Rectal smooth muscle tissue (tissue), 1 donor: ENCODE data around the gene USP17L20.
"Not testable (repeated sequence)": the region's sequence is repeated elsewhere in the genome, so short reads cannot be mapped to it uniquely, and the experiment has no call there.

ENCODE experiments used
- H3K27ac ChIP-seq: one replicate; pipeline ENCODE4 v1.7.0; 2013; ENCODE audit warnings: low read depth, low read length, inconsistent platforms
- H3K27me3 ChIP-seq: one replicate; pipeline ENCODE4 v1.7.0; 2013; ENCODE audit warnings: low read length; ENCODE audit not compliant: control insufficient read depth, insufficient read depth
- H3K36me3 ChIP-seq: one replicate; pipeline ENCODE4 v1.7.0; 2013; ENCODE audit warnings: low read length; ENCODE audit not compliant: control insufficient read depth, insufficient read depth
- H3K4me1 ChIP-seq: one replicate; pipeline ENCODE4 v1.7.0; 2013; ENCODE audit warnings: low read length; ENCODE audit not compliant: control insufficient read depth, insufficient read depth
- H3K4me3 ChIP-seq: one replicate; pipeline ENCODE4 v1.7.0; 2013; ENCODE audit warnings: low read length
- H3K9ac ChIP-seq: one replicate; pipeline ENCODE4 v1.7.0; 2013; ENCODE audit warnings: low read length

The USP17L20 gene

DNA sequence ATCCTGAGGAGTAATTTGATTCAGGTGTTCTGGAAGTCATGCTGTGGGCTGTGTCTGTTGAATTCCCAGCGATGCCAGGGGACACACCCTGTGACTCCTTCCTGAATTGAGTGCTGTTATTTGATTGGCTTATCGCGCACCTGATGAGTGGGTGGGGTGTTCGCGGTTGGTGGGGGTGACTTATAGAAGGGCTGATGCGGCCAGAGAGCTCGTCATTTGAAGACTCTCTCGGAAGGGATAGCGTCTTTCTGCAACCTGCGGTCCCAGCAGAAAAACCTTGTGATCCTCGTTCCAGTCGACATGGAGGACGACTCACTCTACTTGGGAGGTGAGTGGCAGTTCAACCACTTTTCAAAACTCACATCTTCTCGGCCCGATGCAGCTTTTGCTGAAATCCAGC, at the start of gene USP17L20:
Gene USP17L20 (plus strand): TSS at position 301 of the 400 bp plus-strand sequence. CDS start 0 bp downstream, at position 301.
- H3K27ac ChIP-seq, H3K4me3 ChIP-seq, H3K4me1 ChIP-seq, H3K27me3 ChIP-seq, H3K36me3 ChIP-seq, H3K9ac ChIP-seq: not testable (repeated sequence)

- H3K4me1 ChIP-seq, H3K4me3 ChIP-seq, H3K27me3 ChIP-seq, H3K9ac ChIP-seq, H3K27ac ChIP-seq, H3K36me3 ChIP-seq: not testable (repeated sequence)
These were observed 47.6 kb upstream of the USP17L20 start, which contains the start of gene USP17L10 for GRCh38 chr4:9210357-9210756. TSS of gene USP17L10 (plus strand) at chr4:9210657. CDS start at chr4:9210657, 0 bp downstream.

- not testable (repeated sequence) for H3K27ac ChIP-seq, H3K4me3 ChIP-seq, H3K36me3 ChIP-seq, H3K4me1 ChIP-seq, H3K27me3 ChIP-seq, H3K9ac ChIP-seq
These were observed 43.2 kb upstream of the USP17L20 start for GRCh38 chr4:9214701-9215100.

DNA sequence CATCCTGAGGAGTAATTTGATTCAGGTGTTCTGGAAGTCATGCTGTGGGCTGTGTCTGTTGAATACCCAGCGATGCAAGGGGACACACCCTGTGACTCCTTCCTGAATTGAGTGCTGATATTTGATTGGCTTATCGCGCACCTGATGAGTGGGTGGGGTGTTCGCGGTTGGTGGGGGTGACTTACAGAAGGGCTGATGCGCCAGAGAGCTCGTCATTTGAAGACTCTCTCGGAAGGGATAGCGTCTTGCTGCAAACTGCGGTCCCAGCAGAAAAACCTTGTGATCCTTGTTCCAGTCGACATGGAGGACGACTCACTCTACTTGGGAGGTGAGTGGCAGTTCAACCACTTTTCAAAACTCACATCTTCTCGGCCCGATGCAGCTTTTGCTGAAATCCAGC, 42.8 kb upstream of the USP17L20 start, which contains the start of gene USP17L11:
Gene USP17L11 (plus strand): TSS at position 301 of the 400 bp plus-strand sequence. CDS start 0 bp downstream, at position 301.
- not testable (repeated sequence) for H3K36me3 ChIP-seq, H3K27me3 ChIP-seq, H3K4me1 ChIP-seq, H3K27ac ChIP-seq, H3K9ac ChIP-seq, H3K4me3 ChIP-seq

DNA sequence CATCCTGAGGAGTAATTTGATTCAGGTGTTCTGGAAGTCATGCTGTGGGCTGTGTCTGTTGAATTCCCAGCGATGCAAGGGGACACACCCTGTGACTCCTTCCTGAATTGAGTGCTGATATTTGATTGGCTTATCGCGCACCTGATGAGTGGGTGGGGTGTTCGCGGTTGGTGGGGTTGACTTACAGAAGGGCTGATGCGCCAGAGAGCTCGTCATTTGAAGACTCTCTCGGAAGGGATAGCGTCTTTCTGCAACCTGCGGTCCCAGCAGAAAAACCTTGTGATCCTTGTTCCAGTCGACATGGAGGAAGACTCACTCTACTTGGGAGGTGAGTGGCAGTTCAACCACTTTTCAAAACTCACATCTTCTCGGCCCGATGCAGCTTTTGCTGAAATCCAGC, 38.1 kb upstream of the USP17L20 start, which contains the start of gene USP17L12:
Gene USP17L12 (plus strand): TSS at position 301 of the 400 bp plus-strand sequence. CDS start 0 bp downstream, at position 301.
- H3K27ac ChIP-seq, H3K36me3 ChIP-seq, H3K4me1 ChIP-seq, H3K9ac ChIP-seq, H3K4me3 ChIP-seq, H3K27me3 ChIP-seq: not testable (repeated sequence)

DNA sequence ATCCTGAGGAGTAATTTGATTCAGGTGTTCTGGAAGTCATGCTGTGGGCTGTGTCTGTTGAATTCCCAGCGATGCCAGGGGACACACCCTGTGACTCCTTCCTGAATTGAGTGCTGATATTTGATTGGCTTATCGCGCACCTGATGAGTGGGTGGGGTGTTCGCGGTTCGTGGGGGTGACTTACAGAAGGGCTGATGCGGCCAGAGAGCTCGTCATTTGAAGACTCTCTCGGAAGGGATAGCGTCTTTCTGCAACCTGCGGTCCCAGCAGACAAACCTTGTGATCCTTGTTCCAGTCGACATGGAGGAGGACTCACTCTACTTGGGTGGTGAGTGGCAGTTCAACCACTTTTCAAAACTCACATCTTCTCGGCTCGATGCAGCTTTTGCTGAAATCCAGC, 33.3 kb upstream of the USP17L20 start, which contains the start of gene USP17L13:
Gene USP17L13 (plus strand): TSS at position 301 of the 400 bp plus-strand sequence. CDS start 0 bp downstream, at position 301.
- not testable (repeated sequence) for H3K4me3 ChIP-seq, H3K36me3 ChIP-seq, H3K27me3 ChIP-seq, H3K4me1 ChIP-seq, H3K27ac ChIP-seq, H3K9ac ChIP-seq

DNA sequence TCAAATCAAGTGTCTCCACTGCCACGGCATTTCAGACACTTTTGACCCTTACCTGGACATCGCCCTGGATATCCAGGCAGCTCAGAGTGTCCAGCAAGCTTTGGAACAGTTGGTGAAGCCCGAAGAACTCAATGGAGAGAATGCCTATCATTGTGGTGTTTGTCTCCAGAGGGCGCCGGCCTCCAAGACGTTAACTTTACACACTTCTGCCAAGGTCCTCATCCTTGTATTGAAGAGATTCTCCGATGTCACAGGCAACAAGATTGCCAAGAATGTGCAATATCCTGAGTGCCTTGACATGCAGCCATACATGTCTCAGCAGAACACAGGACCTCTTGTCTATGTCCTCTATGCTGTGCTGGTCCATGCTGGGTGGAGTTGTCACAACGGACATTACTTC, 27.7 kb upstream of the USP17L20 start:
- H3K27ac ChIP-seq, H3K27me3 ChIP-seq, H3K4me3 ChIP-seq, H3K9ac ChIP-seq, H3K36me3 ChIP-seq, H3K4me1 ChIP-seq: not testable (repeated sequence)

DNA sequence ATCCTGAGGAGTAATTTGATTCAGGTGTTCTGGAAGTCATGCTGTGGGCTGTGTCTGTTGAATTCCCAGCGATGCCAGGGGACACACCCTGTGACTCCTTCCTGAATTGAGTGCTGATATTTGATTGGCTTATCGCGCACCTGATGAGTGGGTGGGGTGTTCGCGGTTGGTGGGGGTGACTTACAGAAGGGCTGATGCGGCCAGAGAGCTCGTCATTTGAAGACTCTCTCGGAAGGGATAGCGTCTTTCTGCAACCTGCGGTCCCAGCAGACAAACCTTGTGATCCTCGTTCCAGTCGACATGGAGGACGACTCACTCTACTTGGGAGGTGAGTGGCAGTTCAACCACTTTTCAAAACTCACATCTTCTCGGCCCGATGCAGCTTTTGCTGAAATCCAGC, 23.8 kb upstream of the USP17L20 start, which contains the start of gene USP17L15:
Gene USP17L15 (plus strand): TSS at position 301 of the 400 bp plus-strand sequence. CDS start 0 bp downstream, at position 301.
- H3K36me3 ChIP-seq, result not testable (repeated sequence)

GRCh38 chr4:9238461-9238860, 19.5 kb upstream of the USP17L20 start:
- not testable (repeated sequence) for H3K4me3 ChIP-seq, H3K27me3 ChIP-seq, H3K9ac ChIP-seq, H3K27ac ChIP-seq, H3K36me3 ChIP-seq, H3K4me1 ChIP-seq

More for the DNA sequence above, 23.8 kb upstream of the USP17L20 start, which contains the start of gene USP17L15:
- not testable (repeated sequence) for H3K27ac ChIP-seq, H3K4me1 ChIP-seq, H3K27me3 ChIP-seq, H3K4me3 ChIP-seq, H3K9ac ChIP-seq

DNA sequence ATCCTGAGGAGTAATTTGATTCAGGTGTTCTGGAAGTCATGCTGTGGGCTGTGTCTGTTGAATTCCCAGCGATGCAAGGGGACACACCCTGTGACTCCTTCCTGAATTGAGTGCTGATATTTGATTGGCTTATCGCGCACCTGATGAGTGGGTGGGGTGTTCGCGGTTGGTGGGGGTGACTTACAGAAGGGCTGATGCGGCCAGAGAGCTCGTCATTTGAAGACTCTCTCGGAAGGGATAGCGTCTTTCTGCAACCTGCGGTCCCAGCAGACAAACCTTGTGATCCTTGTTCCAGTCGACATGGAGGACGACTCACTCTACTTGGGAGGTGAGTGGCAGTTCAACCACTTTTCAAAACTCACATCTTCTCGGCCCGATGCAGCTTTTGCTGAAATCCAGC, 14.3 kb upstream of the USP17L20 start, which contains the start of gene USP17L17:
Gene USP17L17 (plus strand): TSS at position 301 of the 400 bp plus-strand sequence. CDS start 0 bp downstream, at position 301.
- H3K4me1 ChIP-seq, H3K27me3 ChIP-seq, H3K27ac ChIP-seq, H3K36me3 ChIP-seq, H3K4me3 ChIP-seq, H3K9ac ChIP-seq: not testable (repeated sequence)

GRCh38 chr4:9247953-9248680, 9.8 kb upstream of the USP17L20 start, which contains the start of gene USP17L18:
TSS of gene USP17L18 (plus strand) at chr4:9248630. CDS start at chr4:9248630, 0 bp downstream.
- not testable (repeated sequence) for H3K27me3 ChIP-seq, H3K36me3 ChIP-seq, H3K27ac ChIP-seq, H3K4me3 ChIP-seq, H3K4me1 ChIP-seq, H3K9ac ChIP-seq

DNA sequence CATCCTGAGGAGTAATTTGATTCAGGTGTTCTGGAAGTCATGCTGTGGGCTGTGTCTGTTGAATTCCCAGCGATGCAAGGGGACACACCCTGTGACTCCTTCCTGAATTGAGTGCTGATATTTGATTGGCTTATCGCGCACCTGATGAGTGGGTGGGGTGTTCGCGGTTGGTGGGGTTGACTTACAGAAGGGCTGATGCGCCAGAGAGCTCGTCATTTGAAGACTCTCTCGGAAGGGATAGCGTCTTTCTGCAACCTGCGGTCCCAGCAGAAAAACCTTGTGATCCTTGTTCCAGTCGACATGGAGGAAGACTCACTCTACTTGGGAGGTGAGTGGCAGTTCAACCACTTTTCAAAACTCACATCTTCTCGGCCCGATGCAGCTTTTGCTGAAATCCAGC, 4.8 kb upstream of the USP17L20 start, which contains the start of gene USP17L19:
Gene USP17L19 (plus strand): TSS at position 301 of the 400 bp plus-strand sequence. CDS start 0 bp downstream, at position 301.
- H3K4me1 ChIP-seq, H3K27me3 ChIP-seq, H3K9ac ChIP-seq, H3K4me3 ChIP-seq, H3K27ac ChIP-seq, H3K36me3 ChIP-seq: not testable (repeated sequence)
